SK-N-SH treated with all-trans-retinoic acid at 6 μM for 48 hours (cell line): ENCODE data around the gene TSHZ1.

Source experiments
- ATAC-seq: fragments of 200-7000 bp; cut with Tn5 transposase; 3 replicates; pipeline ENCODE4 v1.9.1; 2020; ENCODE audit warnings: mild to moderate bottlenecking, moderate library complexity
- ARNTL ChIP-seq: fragments of 450-650 bp; formaldehyde crosslinking; IDR thresholded peaks from 2 replicates; pipeline ENCODE4 v1.5.0; 2020; ENCODE audit warnings: low read depth, mild to moderate bottlenecking, moderate library complexity, borderline replicate concordance
- ESRRG ChIP-seq: fragments of 250-450 bp; sonication (Bioruptor Pico); IDR thresholded peaks from 2 replicates; pipeline ENCODE4 v1.6.1; 2021; ENCODE audit warnings: mild to moderate bottlenecking
- GLIS3 ChIP-seq: fragments of 250-450 bp; sonication (Bioruptor Pico); IDR thresholded peaks from 2 replicates; pipeline ENCODE4 v1.5.0; 2020; ENCODE audit warnings: mild to moderate bottlenecking, moderate library complexity
- ISL1 ChIP-seq: fragments of 250-450 bp; sonication (Bioruptor Pico); IDR thresholded peaks from 2 replicates; pipeline ENCODE4 v2.1.2; 2022; ENCODE audit warnings: mild to moderate bottlenecking, moderate library complexity
- OSR1 ChIP-seq: fragments of 250-450 bp; sonication (Bioruptor Pico); IDR thresholded peaks from 2 replicates; pipeline ENCODE4 v1.8.0; 2022; ENCODE audit warnings: moderate library complexity, mild to moderate bottlenecking, inconsistent platforms
- PPARA ChIP-seq: fragments of 250-450 bp; sonication (Bioruptor Pico); IDR thresholded peaks from 2 replicates; pipeline ENCODE4 v1.5.0; 2020; ENCODE audit warnings: mild to moderate bottlenecking, borderline replicate concordance
- RARB ChIP-seq: fragments of 250-450 bp; sonication (Bioruptor Pico); IDR thresholded peaks from 2 replicates; pipeline ENCODE4 v1.8.0; 2021; ENCODE audit warnings: mild to moderate bottlenecking, moderate library complexity
- SNAI2 ChIP-seq: fragments of 250-450 bp; sonication (Bioruptor Pico); IDR thresholded peaks from 2 replicates; pipeline ENCODE4 v1.5.0; 2020; ENCODE audit warnings: mild to moderate bottlenecking, moderate library complexity
- TCF4 ChIP-seq: fragments of 250-450 bp; sonication (Bioruptor Pico); IDR thresholded peaks from 2 replicates; pipeline ENCODE4 v1.8.0; 2021; ENCODE audit warnings: mild to moderate bottlenecking, moderate library complexity, borderline replicate concordance
- TOX ChIP-seq: fragments of 250-450 bp; sonication (Bioruptor Pico); IDR thresholded peaks from 2 replicates; pipeline ENCODE4 v1.8.0; 2021; ENCODE audit warnings: mild to moderate bottlenecking, moderate library complexity, borderline replicate concordance
- ZFP3 ChIP-seq: fragments of 250-450 bp; sonication (Bioruptor Pico); IDR thresholded peaks from 2 replicates; pipeline ENCODE4 v1.5.0; 2020; ENCODE audit warnings: mild to moderate bottlenecking, moderate library complexity
- ZFP30 ChIP-seq: fragments of 450-650 bp; formaldehyde crosslinking; IDR thresholded peaks from 2 replicates; pipeline ENCODE4 v1.5.0; 2022; ENCODE audit warnings: mild to moderate bottlenecking, moderate library complexity
- ZNF565 ChIP-seq: fragments of 450-650 bp; formaldehyde crosslinking; conservative IDR thresholded peaks from 2 replicates; pipeline ENCODE4 v1.5.0; 2020; ENCODE audit warnings: low read depth, mild to moderate bottlenecking, moderate library complexity
- ZNF70 ChIP-seq: fragments of 450-650 bp; formaldehyde crosslinking; IDR thresholded peaks from 2 replicates; pipeline ENCODE4 v1.5.0; 2020; ENCODE audit warnings: mild to moderate bottlenecking, moderate library complexity
- ZNF8 ChIP-seq: fragments of 450-650 bp; formaldehyde crosslinking; IDR thresholded peaks from 2 replicates; pipeline ENCODE4 v1.5.0; 2020; ENCODE audit warnings: mild to moderate bottlenecking, moderate library complexity
- TF ChIP-seq, protein P1 (sequence below): fragments of 250-450 bp; sonication (Bioruptor Pico); IDR thresholded peaks from 2 replicates; pipeline ENCODE4 v1.5.0; 2020; ENCODE audit warnings: mild to moderate bottlenecking, moderate library complexity
- TF ChIP-seq, protein P2 (sequence below): fragments of 250-450 bp; sonication (Bioruptor Pico); IDR thresholded peaks from 2 replicates; pipeline ENCODE4 v1.5.1; 2020; ENCODE audit warnings: low read depth, mild to moderate bottlenecking, moderate library complexity
- TF ChIP-seq, protein P3 (sequence below): fragments of 250-450 bp; sonication (Bioruptor Pico); IDR thresholded peaks from 2 replicates; pipeline ENCODE4 v1.8.0; 2020; ENCODE audit warnings: mild to moderate bottlenecking, moderate library complexity, borderline replicate concordance

Gene TSHZ1

DNA sequence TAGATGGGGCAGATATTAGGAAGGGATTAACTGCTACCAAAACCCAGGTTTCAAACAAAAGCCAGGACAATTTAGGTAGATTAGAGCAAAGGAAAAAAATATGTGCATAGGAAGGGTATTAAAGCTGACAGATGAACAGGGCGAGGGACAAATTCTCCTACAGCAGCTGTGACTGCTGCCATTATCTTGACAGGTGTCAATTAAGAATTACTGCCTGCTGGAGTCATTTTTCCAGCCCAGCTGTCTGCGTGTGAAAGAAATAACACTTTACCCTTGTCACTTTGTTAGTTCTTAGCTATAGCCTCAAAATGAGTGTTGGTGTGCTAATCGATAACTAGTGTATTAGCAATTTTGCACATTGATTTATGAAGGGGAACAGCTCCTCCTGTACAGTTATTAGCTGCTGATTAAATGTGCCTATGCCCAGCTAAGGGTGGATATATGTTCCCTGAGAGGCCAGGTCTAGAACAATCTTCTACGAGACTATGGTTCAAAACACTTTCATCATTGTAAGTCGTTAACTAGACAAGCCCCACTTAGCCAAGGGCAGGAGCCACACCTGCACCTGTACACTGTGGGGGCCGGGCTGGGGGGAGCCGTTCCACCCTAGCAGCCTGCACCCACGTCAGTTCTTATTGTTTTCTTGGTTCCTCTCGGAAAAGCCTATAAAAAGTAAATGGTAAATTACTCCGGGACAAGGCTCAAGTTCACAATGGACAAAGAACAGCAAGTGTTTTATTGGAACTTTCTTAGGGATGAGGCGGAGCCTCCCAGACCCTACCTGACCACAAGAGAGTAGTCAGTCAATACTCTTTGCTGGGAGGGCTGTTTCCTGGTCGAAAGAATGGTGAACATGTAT, 7.7 kb downstream of the TSHZ1 start (continued):
- TF ChIP-seq TCF4 (CRISPR knock-in tag) (no peak), ZFP3 (CRISPR knock-in tag) (no peak), OSR1 (no peak), TOX (CRISPR knock-in tag) (no peak), ISL1 (no peak)
- TF ChIP-seq, protein P1, sequence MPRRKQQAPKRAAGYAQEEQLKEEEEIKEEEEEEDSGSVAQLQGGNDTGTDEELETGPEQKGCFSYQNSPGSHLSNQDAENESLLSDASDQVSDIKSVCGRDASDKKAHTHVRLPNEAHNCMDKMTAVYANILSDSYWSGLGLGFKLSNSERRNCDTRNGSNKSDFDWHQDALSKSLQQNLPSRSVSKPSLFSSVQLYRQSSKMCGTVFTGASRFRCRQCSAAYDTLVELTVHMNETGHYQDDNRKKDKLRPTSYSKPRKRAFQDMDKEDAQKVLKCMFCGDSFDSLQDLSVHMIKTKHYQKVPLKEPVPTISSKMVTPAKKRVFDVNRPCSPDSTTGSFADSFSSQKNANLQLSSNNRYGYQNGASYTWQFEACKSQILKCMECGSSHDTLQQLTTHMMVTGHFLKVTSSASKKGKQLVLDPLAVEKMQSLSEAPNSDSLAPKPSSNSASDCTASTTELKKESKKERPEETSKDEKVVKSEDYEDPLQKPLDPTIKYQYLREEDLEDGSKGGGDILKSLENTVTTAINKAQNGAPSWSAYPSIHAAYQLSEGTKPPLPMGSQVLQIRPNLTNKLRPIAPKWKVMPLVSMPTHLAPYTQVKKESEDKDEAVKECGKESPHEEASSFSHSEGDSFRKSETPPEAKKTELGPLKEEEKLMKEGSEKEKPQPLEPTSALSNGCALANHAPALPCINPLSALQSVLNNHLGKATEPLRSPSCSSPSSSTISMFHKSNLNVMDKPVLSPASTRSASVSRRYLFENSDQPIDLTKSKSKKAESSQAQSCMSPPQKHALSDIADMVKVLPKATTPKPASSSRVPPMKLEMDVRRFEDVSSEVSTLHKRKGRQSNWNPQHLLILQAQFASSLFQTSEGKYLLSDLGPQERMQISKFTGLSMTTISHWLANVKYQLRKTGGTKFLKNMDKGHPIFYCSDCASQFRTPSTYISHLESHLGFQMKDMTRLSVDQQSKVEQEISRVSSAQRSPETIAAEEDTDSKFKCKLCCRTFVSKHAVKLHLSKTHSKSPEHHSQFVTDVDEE: no peak

DNA sequence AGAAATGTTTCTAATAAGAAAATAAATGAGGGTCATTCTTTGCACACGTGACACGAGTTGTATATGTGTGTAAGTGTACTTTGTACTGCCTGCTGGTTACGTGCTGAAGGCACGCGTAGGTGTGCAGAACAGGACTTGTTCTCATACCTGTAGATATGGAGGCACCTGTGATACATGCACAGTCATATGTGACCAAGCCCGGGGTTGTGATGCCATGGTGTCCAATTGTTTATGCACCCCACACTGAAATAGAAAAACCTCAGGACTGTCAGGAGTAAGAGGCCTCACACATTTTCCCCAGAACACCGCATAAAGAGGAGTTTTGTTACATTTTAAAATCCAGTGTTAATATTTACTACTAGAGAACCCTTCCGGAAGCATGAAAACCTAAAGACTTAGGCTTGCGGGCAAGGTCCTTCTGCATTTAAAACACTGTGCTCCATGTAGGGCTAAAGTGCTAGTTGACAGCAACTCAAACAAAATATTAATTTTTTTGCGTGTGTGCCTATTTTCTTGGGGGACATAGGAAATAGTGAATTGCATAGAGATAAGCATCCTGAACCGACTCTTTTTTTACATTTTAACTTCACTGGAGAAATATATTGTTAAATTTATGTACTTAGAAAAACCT, 9.3 kb downstream of the TSHZ1 start:
- TF ChIP-seq, protein P2, sequence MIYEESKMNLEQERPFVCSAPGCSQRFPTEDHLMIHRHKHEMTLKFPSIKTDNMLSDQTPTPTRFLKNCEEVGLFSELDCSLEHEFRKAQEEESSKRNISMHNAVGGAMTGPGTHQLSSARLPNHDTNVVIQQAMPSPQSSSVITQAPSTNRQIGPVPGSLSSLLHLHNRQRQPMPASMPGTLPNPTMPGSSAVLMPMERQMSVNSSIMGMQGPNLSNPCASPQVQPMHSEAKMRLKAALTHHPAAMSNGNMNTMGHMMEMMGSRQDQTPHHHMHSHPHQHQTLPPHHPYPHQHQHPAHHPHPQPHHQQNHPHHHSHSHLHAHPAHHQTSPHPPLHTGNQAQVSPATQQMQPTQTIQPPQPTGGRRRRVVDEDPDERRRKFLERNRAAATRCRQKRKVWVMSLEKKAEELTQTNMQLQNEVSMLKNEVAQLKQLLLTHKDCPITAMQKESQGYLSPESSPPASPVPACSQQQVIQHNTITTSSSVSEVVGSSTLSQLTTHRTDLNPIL (CRISPR knock-in tag): no peak
- TF ChIP-seq ZFP3 (CRISPR knock-in tag): no peak
- TF ChIP-seq PPARA (CRISPR knock-in tag): no peak
- TF ChIP-seq ZNF565: no peak
- TF ChIP-seq, protein P1: no peak
- TF ChIP-seq TOX (CRISPR knock-in tag): no peak
- TF ChIP-seq ARNTL (CRISPR knock-in tag): no peak
- no peak for TF ChIP-seq GLIS3
- no peak for TF ChIP-seq TCF4 (CRISPR knock-in tag)
- TF ChIP-seq, protein P3, sequence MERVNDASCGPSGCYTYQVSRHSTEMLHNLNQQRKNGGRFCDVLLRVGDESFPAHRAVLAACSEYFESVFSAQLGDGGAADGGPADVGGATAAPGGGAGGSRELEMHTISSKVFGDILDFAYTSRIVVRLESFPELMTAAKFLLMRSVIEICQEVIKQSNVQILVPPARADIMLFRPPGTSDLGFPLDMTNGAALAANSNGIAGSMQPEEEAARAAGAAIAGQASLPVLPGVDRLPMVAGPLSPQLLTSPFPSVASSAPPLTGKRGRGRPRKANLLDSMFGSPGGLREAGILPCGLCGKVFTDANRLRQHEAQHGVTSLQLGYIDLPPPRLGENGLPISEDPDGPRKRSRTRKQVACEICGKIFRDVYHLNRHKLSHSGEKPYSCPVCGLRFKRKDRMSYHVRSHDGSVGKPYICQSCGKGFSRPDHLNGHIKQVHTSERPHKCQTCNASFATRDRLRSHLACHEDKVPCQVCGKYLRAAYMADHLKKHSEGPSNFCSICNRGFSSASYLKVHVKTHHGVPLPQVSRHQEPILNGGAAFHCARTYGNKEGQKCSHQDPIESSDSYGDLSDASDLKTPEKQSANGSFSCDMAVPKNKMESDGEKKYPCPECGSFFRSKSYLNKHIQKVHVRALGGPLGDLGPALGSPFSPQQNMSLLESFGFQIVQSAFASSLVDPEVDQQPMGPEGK: no peak
- TF ChIP-seq ZNF70 (CRISPR knock-in tag): no peak
- no peak for TF ChIP-seq ISL1
- ATAC-seq: no peak

DNA sequence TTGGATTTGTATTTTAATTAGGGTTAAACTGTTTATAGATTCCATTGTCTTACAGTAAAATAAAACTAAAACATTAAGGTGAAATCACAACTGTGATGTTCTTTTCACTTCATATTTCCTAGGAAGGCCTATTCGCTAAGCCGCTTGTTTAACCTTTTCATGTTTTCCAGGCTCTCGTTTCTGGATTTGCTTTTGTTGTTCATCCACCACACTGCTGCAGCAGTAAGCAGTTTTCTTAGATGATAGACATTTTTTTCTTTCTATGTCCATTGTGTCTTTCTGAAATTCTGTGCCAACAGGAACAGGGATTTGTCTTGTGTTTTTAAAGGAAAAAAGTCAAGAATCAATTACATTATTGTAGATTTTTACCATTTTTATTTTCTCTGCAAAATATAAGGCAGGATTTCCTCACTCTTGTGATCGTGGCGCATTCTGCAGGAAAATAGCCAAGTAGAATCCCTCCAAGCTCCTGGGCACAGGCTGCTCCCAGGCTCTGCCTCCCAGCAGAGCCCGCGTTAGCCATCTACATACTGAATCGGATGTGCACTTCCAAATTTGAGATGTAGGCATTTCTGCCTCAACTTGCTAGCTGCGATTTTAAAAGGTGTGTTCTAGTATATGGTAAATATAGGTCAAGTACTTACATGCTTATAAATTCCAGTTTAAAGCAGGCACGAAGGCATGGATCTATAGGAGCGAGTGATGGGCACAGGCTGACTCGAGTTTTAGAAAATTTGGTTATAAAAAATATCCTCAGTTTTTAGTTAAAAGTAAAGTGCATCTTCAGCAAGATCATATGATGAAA, 10.2 kb downstream of the TSHZ1 start:
- TF ChIP-seq, protein P1: no peak
- TF ChIP-seq ZFP30 (CRISPR knock-in tag): no peak
- no peak for TF ChIP-seq RARB (CRISPR knock-in tag)
- TF ChIP-seq SNAI2 (CRISPR knock-in tag): no peak
- no peak for TF ChIP-seq ZNF8 (CRISPR knock-in tag)
- no peak for TF ChIP-seq ESRRG
- no peak for TF ChIP-seq ISL1

More for the DNA sequence above, 10.2 kb downstream of the TSHZ1 start:
- ATAC-seq: no peak
